ENCODE results near the gene RAF1. TPM values are rescaled to one million over a fixed set of nuclear protein-coding genes. Genes with fewer than 3 reads are reported as not detected.

Gene RAF1
- total and polyA plus RNA-seq, 2 of the 13 experiments (the other 11 are each of a cell fraction or from before 2014, with no cell fraction given): 72.2 to 91.4 TPM

DNA sequence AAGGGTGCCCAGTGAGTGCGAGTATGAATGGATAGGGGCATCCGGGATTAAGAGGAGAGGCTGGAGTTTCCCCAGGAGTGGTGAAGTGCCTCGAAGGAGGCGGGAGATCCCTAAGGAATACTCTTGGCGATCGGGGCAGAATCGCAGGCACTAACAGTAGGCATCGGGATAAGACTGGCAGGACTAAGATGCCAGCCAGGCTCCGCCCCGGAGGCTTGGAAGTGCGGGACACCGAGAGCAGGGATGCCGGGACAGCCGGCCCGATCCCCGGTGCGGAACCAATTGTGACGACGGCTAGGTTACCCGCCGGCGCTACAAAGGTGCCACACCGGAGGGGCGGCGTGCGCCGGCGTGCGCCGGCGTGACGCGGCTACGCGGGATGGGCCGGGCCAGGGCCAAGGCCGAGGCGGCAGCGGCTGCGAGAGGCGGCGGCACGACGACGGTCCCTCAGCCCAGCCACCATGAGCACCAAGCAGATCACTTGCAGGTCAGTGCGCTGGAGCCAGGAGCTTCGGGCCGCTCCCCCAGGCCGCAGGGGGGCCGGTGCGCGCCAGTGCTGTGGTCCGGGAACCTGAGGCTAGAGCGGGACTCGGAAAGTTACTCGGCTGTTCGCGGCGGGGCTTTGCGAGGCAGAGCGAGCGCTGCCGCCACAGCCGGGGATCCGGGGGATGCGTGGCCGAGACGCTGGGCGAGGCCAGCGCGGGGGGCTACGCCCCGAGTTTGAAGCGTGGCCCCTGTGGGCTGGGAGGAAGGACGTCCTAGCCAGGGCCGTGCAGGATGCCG, 107.0 kb downstream of the RAF1 start, which contains the start of gene MKRN2 (continued):
- TF ChIP-seq, protein P1, sequence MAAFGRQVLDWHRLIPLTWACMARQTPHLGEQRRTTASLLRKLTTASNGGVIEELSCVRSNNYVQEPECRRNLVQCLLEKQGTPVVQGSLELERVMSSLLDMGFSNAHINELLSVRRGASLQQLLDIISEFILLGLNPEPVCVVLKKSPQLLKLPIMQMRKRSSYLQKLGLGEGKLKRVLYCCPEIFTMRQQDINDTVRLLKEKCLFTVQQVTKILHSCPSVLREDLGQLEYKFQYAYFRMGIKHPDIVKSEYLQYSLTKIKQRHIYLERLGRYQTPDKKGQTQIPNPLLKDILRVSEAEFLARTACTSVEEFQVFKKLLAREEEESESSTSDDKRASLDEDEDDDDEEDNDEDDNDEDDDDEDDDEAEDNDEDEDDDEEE (CRISPR knock-in tag; IDR thresholded peaks at IDR 0.05): no peak; the same call in 1 of the 2 replicates
- TF ChIP-seq POLR2AphosphoS2 (IDR thresholded peaks at IDR 0.05; ENCODE audit: low read depth, low read length) (0 out of 2 replicates have a peak, but pooled peaks have one; percentile 44), TOPORS (CRISPR knock-in tag; IDR thresholded peaks at IDR 0.05) (0 out of 2 replicates have a peak, but pooled peaks have one; percentile 48), ZNF260 (CRISPR knock-in tag; IDR thresholded peaks at IDR 0.05; ENCODE audit: borderline replicate concordance, low read depth) (no peak), SMAD9 (CRISPR knock-in tag; IDR thresholded peaks at IDR 0.05) (0 out of 2 replicates have a peak, but pooled peaks have one; percentile 41), SP1 (IDR thresholded peaks at IDR 0.05) (no peak), SP1 (CRISPR knock-in tag; IDR thresholded peaks at IDR 0.05) (peak; percentile 64), ZNF251 (CRISPR knock-in tag; IDR thresholded peaks at IDR 0.05) (no peak), SRY (CRISPR knock-in tag; IDR thresholded peaks at IDR 0.05) (peak; percentile 92), RFX3 (CRISPR knock-in tag; IDR thresholded peaks at IDR 0.05) (no peak), ZNF773 (CRISPR knock-in tag; IDR thresholded peaks at IDR 0.05; ENCODE audit: borderline replicate concordance) (peak; percentile 69; the same call in 1 of the 2 replicates), ZNF563 (CRISPR knock-in tag; IDR thresholded peaks at IDR 0.05) (peak; percentile 93), GZF1 (CRISPR knock-in tag; IDR thresholded peaks at IDR 0.05) (peak; percentile 61; the same call in 1 of the 2 replicates), ZNF274 (CRISPR knock-in tag; IDR thresholded peaks at IDR 0.05) (peak; percentile 69; the same call in 1 of the 2 replicates), ZSCAN20 (CRISPR knock-in tag; IDR thresholded peaks at IDR 0.05; ENCODE audit: borderline replicate concordance) (0 out of 2 replicates have a peak, but pooled peaks have one; percentile 64), ZNF331 (CRISPR knock-in tag; IDR thresholded peaks at IDR 0.05) (peak; percentile 35), TEAD2 (CRISPR knock-in tag; IDR thresholded peaks at IDR 0.05) (no peak), NPAS2 (CRISPR knock-in tag; IDR thresholded peaks at IDR 0.05; ENCODE audit: borderline replicate concordance) (no peak), DMAP1 (CRISPR knock-in tag; IDR thresholded peaks at IDR 0.05) (peak; percentile 85), SALL2 (CRISPR knock-in tag; IDR thresholded peaks at IDR 0.05) (peak; percentile 91), YEATS4 (CRISPR knock-in tag; IDR thresholded peaks at IDR 0.05; ENCODE audit: borderline replicate concordance) (peak; percentile 86)
- TF ChIP-seq, protein P2, sequence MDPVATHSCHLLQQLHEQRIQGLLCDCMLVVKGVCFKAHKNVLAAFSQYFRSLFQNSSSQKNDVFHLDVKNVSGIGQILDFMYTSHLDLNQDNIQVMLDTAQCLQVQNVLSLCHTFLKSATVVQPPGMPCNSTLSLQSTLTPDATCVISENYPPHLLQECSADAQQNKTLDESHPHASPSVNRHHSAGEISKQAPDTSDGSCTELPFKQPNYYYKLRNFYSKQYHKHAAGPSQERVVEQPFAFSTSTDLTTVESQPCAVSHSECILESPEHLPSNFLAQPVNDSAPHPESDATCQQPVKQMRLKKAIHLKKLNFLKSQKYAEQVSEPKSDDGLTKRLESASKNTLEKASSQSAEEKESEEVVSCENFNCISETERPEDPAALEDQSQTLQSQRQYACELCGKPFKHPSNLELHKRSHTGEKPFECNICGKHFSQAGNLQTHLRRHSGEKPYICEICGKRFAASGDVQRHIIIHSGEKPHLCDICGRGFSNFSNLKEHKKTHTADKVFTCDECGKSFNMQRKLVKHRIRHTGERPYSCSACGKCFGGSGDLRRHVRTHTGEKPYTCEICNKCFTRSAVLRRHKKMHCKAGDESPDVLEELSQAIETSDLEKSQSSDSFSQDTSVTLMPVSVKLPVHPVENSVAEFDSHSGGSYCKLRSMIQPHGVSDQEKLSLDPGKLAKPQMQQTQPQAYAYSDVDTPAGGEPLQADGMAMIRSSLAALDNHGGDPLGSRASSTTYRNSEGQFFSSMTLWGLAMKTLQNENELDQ (CRISPR knock-in tag; IDR thresholded peaks at IDR 0.05; ENCODE audit: borderline replicate concordance): no peak
- TF ChIP-seq, protein P3, sequence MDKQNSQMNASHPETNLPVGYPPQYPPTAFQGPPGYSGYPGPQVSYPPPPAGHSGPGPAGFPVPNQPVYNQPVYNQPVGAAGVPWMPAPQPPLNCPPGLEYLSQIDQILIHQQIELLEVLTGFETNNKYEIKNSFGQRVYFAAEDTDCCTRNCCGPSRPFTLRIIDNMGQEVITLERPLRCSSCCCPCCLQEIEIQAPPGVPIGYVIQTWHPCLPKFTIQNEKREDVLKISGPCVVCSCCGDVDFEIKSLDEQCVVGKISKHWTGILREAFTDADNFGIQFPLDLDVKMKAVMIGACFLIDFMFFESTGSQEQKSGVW (CRISPR knock-in tag; IDR thresholded peaks at IDR 0.05; ENCODE audit: borderline replicate concordance): no peak
- TF ChIP-seq, protein P4, sequence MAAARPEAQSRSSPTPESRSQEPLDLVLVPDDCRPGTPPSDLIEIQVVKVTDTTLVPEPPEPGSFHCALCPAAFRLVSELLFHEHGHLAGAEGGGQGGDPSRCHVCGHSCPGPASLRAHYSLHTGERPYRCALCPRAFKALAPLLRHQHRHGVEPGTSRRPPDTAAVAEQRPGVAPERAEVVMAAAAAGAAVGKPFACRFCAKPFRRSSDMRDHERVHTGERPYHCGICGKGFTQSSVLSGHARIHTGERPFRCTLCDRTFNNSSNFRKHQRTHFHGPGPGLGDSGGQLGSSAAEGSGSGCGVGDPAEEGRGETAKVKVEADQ (CRISPR knock-in tag; IDR thresholded peaks at IDR 0.05; ENCODE audit: borderline replicate concordance): peak; percentile 73; the same call in 1 of the 2 replicates
- TF ChIP-seq, protein P5, sequence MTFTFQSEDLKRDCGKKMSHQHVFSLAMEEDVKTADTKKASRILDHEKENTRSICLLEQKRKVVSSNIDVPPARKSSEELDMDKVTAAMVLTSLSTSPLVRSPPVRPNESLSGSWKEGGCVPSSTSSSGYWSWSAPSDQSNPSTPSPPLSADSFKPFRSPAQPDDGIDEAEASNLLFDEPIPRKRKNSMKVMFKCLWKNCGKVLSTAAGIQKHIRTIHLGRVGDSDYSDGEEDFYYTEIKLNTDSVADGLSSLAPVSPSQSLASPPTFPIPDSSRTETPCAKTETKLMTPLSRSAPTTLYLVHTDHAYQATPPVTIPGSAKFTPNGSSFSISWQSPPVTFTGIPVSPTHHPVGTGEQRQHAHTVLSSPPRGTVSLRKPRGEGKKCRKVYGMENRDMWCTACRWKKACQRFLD (CRISPR knock-in tag; IDR thresholded peaks at IDR 0.05; ENCODE audit: borderline replicate concordance): peak; percentile 87
